PC-9 (cell line): Measurements from ENCODE around the gene ZNF470. TPM values are rescaled to one million over a fixed set of nuclear protein-coding genes. Genes with fewer than 3 reads are reported as not detected.

Experiments
- BruUV-seq: library from RNA; stranded (reverse); fragments of 400-500 nt; replicated peaks from 2 replicates; lab custom pipeline; 2021; lab: Mats Ljungman, UMichigan
- CTCF ChIA-PET: fragments of 300-600 bp; sonication (Branson Sonifier 250); formaldehyde crosslinking; loops from one replicate; lab custom pipeline; 2022; ENCODE audit warnings: antibody characterized with exemption; lab: Charles Lee
- POLR2A ChIA-PET: fragments of 300-600 bp; sonication (Branson Sonifier 250); formaldehyde crosslinking; loops from one replicate; lab custom pipeline; 2022; ENCODE audit warnings: antibody characterized with exemption; ENCODE audit not compliant: unreplicated experiment; lab: Charles Lee
- DNase-seq, 2 experiments: peaks; one replicate each; pipeline versions ENCODE4 v3.0.0 to v3.0.0-alpha.2; 2015 to 2022; ENCODE audit warnings: mixed read lengths in 1 of 2
- H2AFZ ChIP-seq: fragments of 200-600 bp; sonication (generic); 2 replicates; pipeline ENCODE4 v1.8.1; 2017; ENCODE audit warnings: antibody characterized with exemption
- H3F3A ChIP-seq: fragments of 200-600 bp; sonication (generic); 2 replicates; pipeline ENCODE4 v1.8.1; 2017; ENCODE audit warnings: antibody characterized with exemption, mild to moderate bottlenecking, low read depth; ENCODE audit not compliant: insufficient read depth
- H3K27ac ChIP-seq: fragments of 200-600 bp; sonication (generic); 2 replicates; pipeline ENCODE4 v1.6.1; 2016; ENCODE audit warnings: mixed run types
- H3K27me3 ChIP-seq: fragments of 200-600 bp; sonication (generic); 2 replicates; pipeline ENCODE4 v1.6.1; 2016; ENCODE audit warnings: low read depth, mixed run types; ENCODE audit not compliant: insufficient read depth
- H3K36me3 ChIP-seq: fragments of 200-600 bp; sonication (generic); 2 replicates; pipeline ENCODE4 v1.6.1; 2016; ENCODE audit warnings: low read depth, mixed run types
- H3K4me1 ChIP-seq: fragments of 200-600 bp; sonication (generic); replicated peaks from 2 replicates; pipeline ENCODE4 v1.6.1; 2016; ENCODE audit warnings: mixed run types; ENCODE audit not compliant: insufficient read depth
- H3K4me2 ChIP-seq: fragments of 200-600 bp; sonication (generic); 2 replicates; pipeline ENCODE4 v1.6.1; 2017; ENCODE audit warnings: mixed run types
- H3K4me3 ChIP-seq: fragments of 200-600 bp; sonication (generic); 2 replicates; pipeline ENCODE4 v1.6.1; 2016; ENCODE audit warnings: mixed run types
- H3K79me2 ChIP-seq: fragments of 200-600 bp; sonication (generic); 2 replicates; pipeline ENCODE4 v1.6.1; 2017; ENCODE audit warnings: low read depth, mixed run types
- H3K9me2 ChIP-seq: fragments of 200-600 bp; sonication (generic); 2 replicates; pipeline ENCODE4 v1.8.1; 2017; ENCODE audit warnings: mild to moderate bottlenecking; ENCODE audit not compliant: insufficient read depth
- H3K9me3 ChIP-seq: fragments of 200-600 bp; sonication (generic); 2 replicates; pipeline ENCODE4 v1.8.1; 2016; ENCODE audit warnings: low read depth; ENCODE audit not compliant: insufficient read depth
- H4K20me1 ChIP-seq: fragments of 200-600 bp; sonication (generic); 2 replicates; pipeline ENCODE4 v1.8.1; 2017; ENCODE audit not compliant: insufficient read depth
- EZH2 ChIP-seq: fragments of 200-600 bp; sonication (generic); IDR thresholded peaks from 2 replicates; pipeline ENCODE4 v1.8.0; 2017; ENCODE audit warnings: antibody characterized with exemption, low read depth
- intact Hi-C: fragments of 100-400 bp; cut with micrococcal nuclease; formaldehyde crosslinking; loops from one replicate; pipeline ENCODE4 v1.10.0; 2022; ENCODE audit not compliant: unreplicated experiment
- total RNA-seq: library from RNA; stranded (reverse); gene quantifications from 2 replicates; pipeline ENCODE4 v1.2.3, GENCODE V29; 2021
- TF ChIP-seq, protein P1 (sequence below): fragments of 200-600 bp; sonication (generic); conservative IDR thresholded peaks from 2 replicates; pipeline ENCODE4 v1.6.1; 2017; ENCODE audit warnings: mixed run types, antibody characterized with exemption, mild to moderate bottlenecking, moderate library complexity

ZNF470 gene
- total RNA-seq, 1 experiment from 2014 or later: 1.7 TPM

DNA sequence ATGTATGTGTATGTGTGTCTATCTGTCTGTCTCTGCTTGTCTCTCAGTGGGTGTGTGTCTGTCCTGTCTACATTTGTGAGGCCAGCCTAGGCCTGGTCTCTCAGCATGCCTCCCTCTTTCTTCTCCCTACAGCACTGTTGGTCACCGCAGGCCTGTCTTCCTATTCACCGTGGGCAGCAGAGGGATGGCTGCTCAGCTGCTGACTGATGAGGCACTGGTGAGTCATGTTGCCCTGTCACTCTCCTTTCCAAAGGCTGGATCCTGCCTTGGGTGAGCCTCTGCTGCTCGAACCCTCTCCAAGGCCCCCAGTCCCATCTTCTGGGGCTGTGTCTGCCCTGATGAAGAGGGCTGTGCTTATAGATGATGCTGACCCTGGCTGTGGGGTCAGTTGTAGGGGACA, 34.1 kb downstream of the ZNF470 start:
- ChIA-PET POLR2A (no interaction called here), CTCF (no interaction called here)
- H3K9me2 ChIP-seq: no peaks in the 10 kb centered on the region
- H2AFZ ChIP-seq: no peak overlapping the region
- no peaks in the 10 kb centered on the region for H3K4me1 ChIP-seq
- H3F3A ChIP-seq: no peaks in the 10 kb centered on the region
- DNase-seq: no peak
- H3K4me2 ChIP-seq: no peak overlapping the region
- no peaks in the 10 kb centered on the region for H4K20me1 ChIP-seq
- H3K27me3 ChIP-seq: no peaks in the 10 kb centered on the region
- peaks cover 12% of the 10 kb centered on the region; the same call in 1 of the 2 replicates for H3K9me3 ChIP-seq
- H3K36me3 ChIP-seq: peaks cover 53% of the 10 kb centered on the region
- TF ChIP-seq, protein P1, sequence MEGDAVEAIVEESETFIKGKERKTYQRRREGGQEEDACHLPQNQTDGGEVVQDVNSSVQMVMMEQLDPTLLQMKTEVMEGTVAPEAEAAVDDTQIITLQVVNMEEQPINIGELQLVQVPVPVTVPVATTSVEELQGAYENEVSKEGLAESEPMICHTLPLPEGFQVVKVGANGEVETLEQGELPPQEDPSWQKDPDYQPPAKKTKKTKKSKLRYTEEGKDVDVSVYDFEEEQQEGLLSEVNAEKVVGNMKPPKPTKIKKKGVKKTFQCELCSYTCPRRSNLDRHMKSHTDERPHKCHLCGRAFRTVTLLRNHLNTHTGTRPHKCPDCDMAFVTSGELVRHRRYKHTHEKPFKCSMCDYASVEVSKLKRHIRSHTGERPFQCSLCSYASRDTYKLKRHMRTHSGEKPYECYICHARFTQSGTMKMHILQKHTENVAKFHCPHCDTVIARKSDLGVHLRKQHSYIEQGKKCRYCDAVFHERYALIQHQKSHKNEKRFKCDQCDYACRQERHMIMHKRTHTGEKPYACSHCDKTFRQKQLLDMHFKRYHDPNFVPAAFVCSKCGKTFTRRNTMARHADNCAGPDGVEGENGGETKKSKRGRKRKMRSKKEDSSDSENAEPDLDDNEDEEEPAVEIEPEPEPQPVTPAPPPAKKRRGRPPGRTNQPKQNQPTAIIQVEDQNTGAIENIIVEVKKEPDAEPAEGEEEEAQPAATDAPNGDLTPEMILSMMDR: no peak
- TF ChIP-seq EZH2: no peak
- no TSS peak for BruUV-seq
- H3K79me2 ChIP-seq: 0 out of 2 replicates have a peak, but pooled peaks cover 3% of the 10 kb centered on the region
- H3K4me3 ChIP-seq: no peak overlapping the region
- intact Hi-C loops: no loop called here
- no peak overlapping the region for H3K27ac ChIP-seq

DNA sequence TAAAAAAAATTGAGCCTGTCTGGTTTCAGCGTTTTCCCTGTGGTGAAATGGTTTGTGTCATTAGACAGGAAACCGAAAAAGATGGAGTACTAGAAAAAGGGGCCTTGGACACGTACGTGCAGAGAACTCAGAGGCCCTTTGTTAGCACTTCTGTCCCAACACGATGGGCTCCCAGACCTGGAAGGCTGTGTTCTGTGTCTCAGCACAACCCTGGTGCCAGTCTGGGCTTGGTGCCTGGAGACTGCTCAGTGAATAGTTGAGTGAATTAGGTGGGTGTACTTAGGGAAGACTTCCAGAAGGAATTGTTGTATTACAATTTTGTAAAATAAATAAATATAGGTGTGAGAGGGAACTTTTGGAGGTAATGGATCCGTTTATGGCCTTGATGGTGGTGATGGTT, 36.6 kb downstream of the ZNF470 start:
- Histone ChIP-seq H3K9me2 (no peaks in the 10 kb centered on the region), H3K27ac (no peak overlapping the region), H3K36me3 (peaks cover 39% of the 10 kb centered on the region), H4K20me1 (no peaks in the 10 kb centered on the region), H3K79me2 (no peaks in the 10 kb centered on the region; the same call in 1 of the 2 replicates), H3K4me1 (no peaks in the 10 kb centered on the region), H2AFZ (no peak overlapping the region), H3K4me3 (no peak overlapping the region), H3K27me3 (no peaks in the 10 kb centered on the region), H3K9me3 (peaks cover 28% of the 10 kb centered on the region), H3K4me2 (no peak overlapping the region), H3F3A (no peaks in the 10 kb centered on the region)
- BruUV-seq: no TSS peak
- POLR2A ChIA-PET: no interaction called here
- CTCF ChIA-PET: no interaction called here
- intact Hi-C loops: no loop called here
- DNase-seq: no peak
- TF ChIP-seq, protein P1: no peak
- no peak for TF ChIP-seq EZH2

DNA sequence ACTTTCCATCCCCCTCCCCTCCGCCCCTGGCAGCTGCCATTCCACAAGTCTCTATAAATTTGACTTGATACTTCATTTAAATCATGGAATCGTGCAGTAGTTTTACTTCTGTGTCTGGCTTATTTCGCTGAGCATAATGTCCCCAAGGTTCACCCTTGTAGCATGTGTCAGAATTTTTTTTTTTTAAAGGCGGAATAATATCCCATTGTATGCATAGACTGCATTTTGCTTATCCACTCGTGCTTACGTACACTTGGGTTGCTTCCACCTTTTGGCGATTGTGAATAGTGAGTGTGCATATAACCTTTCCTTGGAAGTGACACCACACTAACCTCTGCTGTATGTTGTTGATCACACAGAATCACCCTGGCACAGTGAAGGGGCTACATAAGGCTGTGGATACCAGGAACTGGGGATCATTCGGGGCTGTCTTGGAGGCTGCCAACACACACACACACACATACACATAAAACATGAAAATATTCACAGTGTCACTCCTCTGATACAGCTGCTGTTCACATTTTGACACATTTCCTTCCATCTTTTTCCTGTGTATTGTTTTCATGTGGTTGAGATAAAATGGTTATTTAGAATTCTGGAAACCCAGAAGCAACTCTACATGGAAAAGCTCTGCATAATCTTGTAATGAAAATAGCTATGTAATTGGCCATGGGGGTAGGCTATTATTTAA, 41.2 kb downstream of the ZNF470 start:
- Histone ChIP-seq H3K4me3 (no peak overlapping the region), H3K4me1 (no peaks in the 10 kb centered on the region), H2AFZ (no peak overlapping the region), H3K9me2 (no peaks in the 10 kb centered on the region), H3K4me2 (no peak overlapping the region), H3K27me3 (no peaks in the 10 kb centered on the region), H3K27ac (no peak overlapping the region), H3K36me3 (0 out of 2 replicates have a peak, but pooled peaks cover 10% of the 10 kb centered on the region), H3F3A (no peaks in the 10 kb centered on the region), H3K79me2 (no peaks in the 10 kb centered on the region; the same call in 1 of the 2 replicates), H3K9me3 (peaks cover 28% of the 10 kb centered on the region), H4K20me1 (no peaks in the 10 kb centered on the region)
- BruUV-seq: no TSS peak
- no peak for TF ChIP-seq EZH2
- TF ChIP-seq, protein P1: no peak
- POLR2A ChIA-PET: no interaction called here
- CTCF ChIA-PET: no interaction called here
- DNase-seq: no peak
- intact Hi-C loops: no loop called here
